Rectal smooth muscle tissue (tissue), 1 donor: Measurements from ENCODE around the gene CTNNA3.

Source experiments
- H3K27ac ChIP-seq: one replicate; pipeline ENCODE4 v1.7.0; 2013; ENCODE audit warnings: low read depth, low read length, inconsistent platforms
- H3K27me3 ChIP-seq: one replicate; pipeline ENCODE4 v1.7.0; 2013; ENCODE audit warnings: low read length; ENCODE audit not compliant: control insufficient read depth, insufficient read depth
- H3K36me3 ChIP-seq: one replicate; pipeline ENCODE4 v1.7.0; 2013; ENCODE audit warnings: low read length; ENCODE audit not compliant: control insufficient read depth, insufficient read depth
- H3K4me1 ChIP-seq: one replicate; pipeline ENCODE4 v1.7.0; 2013; ENCODE audit warnings: low read length; ENCODE audit not compliant: control insufficient read depth, insufficient read depth
- H3K4me3 ChIP-seq: one replicate; pipeline ENCODE4 v1.7.0; 2013; ENCODE audit warnings: low read length
- H3K9ac ChIP-seq: one replicate; pipeline ENCODE4 v1.7.0; 2013; ENCODE audit warnings: low read length

Gene CTNNA3

GRCh38 chr10:66834802-66835201 is 861.2 kb downstream of the CTNNA3 start:
- Histone ChIP-seq H3K36me3 (no peaks in the 10 kb centered on the region), H3K27me3 (no peaks in the 10 kb centered on the region), H3K4me3 (no peak overlapping the region), H3K4me1 (no peaks in the 10 kb centered on the region), H3K9ac (no peak overlapping the region), H3K27ac (no peak overlapping the region)

DNA sequence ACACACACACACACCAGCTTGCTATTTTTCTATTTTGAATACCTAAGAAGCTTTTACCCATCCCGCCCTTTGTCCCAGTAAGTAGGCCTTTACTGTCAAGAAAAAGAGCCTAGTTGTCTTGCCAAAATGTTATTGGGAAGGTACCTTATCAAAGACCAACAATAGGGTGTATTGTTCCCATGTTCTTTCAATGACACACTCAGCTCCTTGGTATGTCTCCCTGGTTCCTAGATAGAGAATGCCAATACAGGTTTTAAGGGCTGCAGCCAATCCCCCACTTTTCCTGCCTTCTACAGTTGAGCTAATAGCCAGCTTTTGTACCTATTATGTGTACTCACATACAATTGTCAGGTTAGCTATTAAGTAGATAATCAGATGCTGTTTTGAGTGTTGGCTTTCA is 862.1 kb downstream of the CTNNA3 start:
- no peak overlapping the region for H3K27ac ChIP-seq
- no peaks in the 10 kb centered on the region for H3K4me1 ChIP-seq
- no peak overlapping the region for H3K9ac ChIP-seq
- H3K27me3 ChIP-seq, result no peaks in the 10 kb centered on the region
- no peak overlapping the region for H3K4me3 ChIP-seq
- H3K36me3 ChIP-seq, result no peaks in the 10 kb centered on the region

GRCh38 chr10:66832781-66833422 is 863.1 kb downstream of the CTNNA3 start:
- H3K27me3 ChIP-seq, result no peaks in the 10 kb centered on the region
- no peak overlapping the region for H3K27ac ChIP-seq
- H3K4me1 ChIP-seq, result no peaks in the 10 kb centered on the region
- no peaks in the 10 kb centered on the region for H3K36me3 ChIP-seq
- no peak overlapping the region for H3K4me3 ChIP-seq
- no peak overlapping the region for H3K9ac ChIP-seq

GRCh38 chr10:66828957-66829356 is 867.0 kb downstream of the CTNNA3 start:
- H3K4me1 ChIP-seq, result no peaks in the 10 kb centered on the region

GRCh38 chr10:66827353-66827752 is 868.6 kb downstream of the CTNNA3 start:
- Histone ChIP-seq H3K27ac (no peak overlapping the region), H3K36me3 (no peaks in the 10 kb centered on the region), H3K9ac (no peak overlapping the region), H3K4me3 (no peak overlapping the region), H3K27me3 (no peaks in the 10 kb centered on the region), H3K4me1 (no peaks in the 10 kb centered on the region)

More at GRCh38 chr10:66828957-66829356, 867.0 kb downstream of the CTNNA3 start:
- H3K9ac ChIP-seq, result no peak overlapping the region
- H3K27me3 ChIP-seq, result no peaks in the 10 kb centered on the region
- H3K4me3 ChIP-seq, result no peak overlapping the region
- H3K36me3 ChIP-seq, result no peaks in the 10 kb centered on the region
- no peak overlapping the region for H3K27ac ChIP-seq

DNA sequence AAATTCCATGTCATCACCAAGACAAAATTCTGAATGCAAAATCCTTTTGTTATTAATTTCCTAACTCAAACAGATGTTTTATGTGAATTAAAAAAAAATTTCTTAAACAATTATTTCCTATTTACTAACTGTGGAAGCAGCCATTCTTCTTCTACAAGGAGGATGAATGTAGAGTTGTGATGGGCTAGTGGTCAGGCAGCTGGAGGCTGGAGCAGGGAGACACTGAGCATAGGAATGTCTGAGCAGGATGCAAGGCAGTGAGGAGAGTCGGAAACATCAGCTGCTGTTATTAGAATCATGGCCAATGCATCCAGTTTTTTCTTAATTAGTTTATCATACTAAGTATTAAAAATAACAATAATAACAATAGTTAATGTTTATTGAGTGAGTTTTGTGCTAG is 872.7 kb downstream of the CTNNA3 start:
- H3K9ac ChIP-seq, result no peak overlapping the region
- no peak overlapping the region for H3K27ac ChIP-seq
- H3K4me1 ChIP-seq, result no peaks in the 10 kb centered on the region
- H3K4me3 ChIP-seq, result no peak overlapping the region
- no peaks in the 10 kb centered on the region for H3K27me3 ChIP-seq
- H3K36me3 ChIP-seq, result no peaks in the 10 kb centered on the region

GRCh38 chr10:66822801-66823200 is 873.2 kb downstream of the CTNNA3 start:
- no peaks in the 10 kb centered on the region for H3K4me1 ChIP-seq
- H3K9ac ChIP-seq, result no peak overlapping the region
- no peaks in the 10 kb centered on the region for H3K27me3 ChIP-seq
- H3K4me3 ChIP-seq, result no peak overlapping the region
- H3K27ac ChIP-seq, result no peak overlapping the region
- no peaks in the 10 kb centered on the region for H3K36me3 ChIP-seq

DNA sequence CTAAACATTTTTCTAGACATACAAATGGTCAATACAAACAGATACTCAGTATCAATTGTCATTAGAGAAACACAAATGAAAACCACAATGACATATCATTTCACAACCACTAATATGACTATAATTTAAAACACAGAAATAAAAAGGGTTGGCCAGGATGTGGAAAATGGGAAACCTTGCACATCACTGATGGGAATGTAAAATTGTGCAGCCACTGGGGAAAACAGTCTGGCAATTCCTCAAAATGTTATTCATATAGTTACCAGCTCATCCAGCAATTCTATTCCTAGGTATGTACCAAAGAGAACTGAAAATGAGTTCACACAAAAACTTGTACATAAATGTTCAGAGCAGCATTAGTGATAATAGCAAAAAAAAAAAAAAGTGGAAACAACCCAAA is 876.3 kb downstream of the CTNNA3 start:
- Histone ChIP-seq H3K27ac (no peak overlapping the region), H3K27me3 (no peaks in the 10 kb centered on the region), H3K9ac (no peak overlapping the region), H3K36me3 (no peaks in the 10 kb centered on the region), H3K4me1 (no peaks in the 10 kb centered on the region), H3K4me3 (no peak overlapping the region)

GRCh38 chr10:66813122-66813521 is 882.9 kb downstream of the CTNNA3 start:
- H3K9ac ChIP-seq, result no peak overlapping the region
- no peak overlapping the region for H3K4me3 ChIP-seq
- H3K27ac ChIP-seq, result no peak overlapping the region
- H3K27me3 ChIP-seq, result no peaks in the 10 kb centered on the region
- H3K4me1 ChIP-seq, result no peaks in the 10 kb centered on the region
- H3K36me3 ChIP-seq, result no peaks in the 10 kb centered on the region

DNA sequence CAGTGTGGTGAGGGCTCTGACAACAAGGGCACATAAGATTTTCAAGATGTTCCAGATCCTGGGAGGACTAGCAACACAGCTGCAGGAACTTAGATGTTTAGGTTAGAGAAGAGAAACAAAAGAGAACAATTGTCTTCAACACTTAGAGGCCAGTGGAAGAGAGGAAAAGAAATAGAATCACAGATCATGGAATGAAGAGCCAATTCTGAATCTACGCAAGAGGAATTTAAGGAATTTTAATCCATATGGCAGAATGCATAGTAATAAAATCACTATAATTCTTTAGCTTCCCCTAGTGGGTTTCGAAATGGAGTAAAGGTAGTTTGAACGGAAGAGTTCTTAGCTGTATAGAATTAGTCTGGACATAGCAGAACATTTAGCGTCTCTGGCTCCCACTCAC is 884.8 kb downstream of the CTNNA3 start:
- no peak overlapping the region for H3K4me3 ChIP-seq

DNA sequence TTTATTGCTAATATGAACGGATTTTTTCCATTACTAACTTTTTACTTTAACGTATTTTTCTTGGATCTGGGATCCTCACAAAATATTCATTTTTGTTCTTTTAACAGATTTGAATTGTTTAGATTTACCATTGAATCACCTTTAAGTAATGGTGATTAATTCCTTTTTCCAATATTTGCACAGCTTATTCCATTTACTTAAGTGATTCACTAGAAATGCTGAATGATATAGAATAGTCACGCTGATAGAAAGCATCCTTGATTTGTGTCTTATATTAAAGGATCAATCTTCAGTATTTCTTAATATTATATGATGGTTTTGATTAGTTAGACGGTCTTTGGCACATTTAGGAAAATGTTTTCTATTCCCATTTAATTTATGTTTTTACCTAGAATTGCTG is 886.6 kb downstream of the CTNNA3 start:
- no peaks in the 10 kb centered on the region for H3K27me3 ChIP-seq
- H3K36me3 ChIP-seq, result no peaks in the 10 kb centered on the region
- no peak overlapping the region for H3K9ac ChIP-seq
- H3K27ac ChIP-seq, result no peak overlapping the region
- H3K4me3 ChIP-seq, result no peak overlapping the region
- H3K4me1 ChIP-seq, result no peaks in the 10 kb centered on the region

More for the DNA sequence above, 884.8 kb downstream of the CTNNA3 start:
- H3K27me3 ChIP-seq, result no peaks in the 10 kb centered on the region
- H3K27ac ChIP-seq, result no peak overlapping the region
- no peak overlapping the region for H3K9ac ChIP-seq
- H3K4me1 ChIP-seq, result no peaks in the 10 kb centered on the region
- H3K36me3 ChIP-seq, result no peaks in the 10 kb centered on the region

DNA sequence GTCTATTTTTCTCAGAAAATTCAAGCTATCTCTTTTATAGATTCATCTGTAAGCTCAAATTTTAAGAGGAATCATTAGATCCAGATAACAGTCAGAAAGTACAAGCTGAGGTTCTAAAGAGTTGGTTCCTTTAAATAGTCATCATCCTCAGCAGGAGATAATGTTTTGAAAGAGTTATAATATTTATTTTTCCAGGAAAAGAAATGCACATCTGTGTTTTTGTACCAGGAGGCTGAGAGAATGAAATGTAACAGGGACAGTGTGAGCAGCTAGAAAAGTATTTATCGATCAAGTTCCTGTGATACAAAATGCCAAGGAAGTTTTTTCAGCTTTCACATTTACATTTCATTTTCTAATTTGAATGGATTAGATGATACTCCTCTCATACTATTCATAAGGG is 890.4 kb downstream of the CTNNA3 start:
- no peak overlapping the region for H3K4me3 ChIP-seq
- H3K4me1 ChIP-seq, result no peaks in the 10 kb centered on the region
- H3K27me3 ChIP-seq, result no peaks in the 10 kb centered on the region
- no peak overlapping the region for H3K9ac ChIP-seq
- no peaks in the 10 kb centered on the region for H3K36me3 ChIP-seq
- no peak overlapping the region for H3K27ac ChIP-seq

DNA sequence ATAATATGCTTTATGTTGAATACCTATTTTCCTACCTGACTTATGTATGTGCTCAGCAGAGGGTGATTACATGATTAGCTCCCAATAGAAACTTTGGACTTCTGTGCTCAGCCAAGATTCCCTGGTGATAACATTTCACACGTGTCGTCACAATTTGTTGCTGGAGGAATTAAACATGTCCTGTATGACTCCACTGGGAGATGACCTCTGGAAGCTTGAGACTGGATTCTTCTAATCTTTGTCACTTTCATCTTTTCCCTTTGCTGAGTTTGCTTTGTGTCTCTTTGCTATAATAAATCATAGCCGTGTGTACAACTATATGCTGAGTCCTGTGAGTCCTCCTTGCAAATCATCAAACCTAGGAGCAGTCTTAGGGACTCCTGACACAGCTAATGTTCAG is 891.0 kb downstream of the CTNNA3 start:
- H3K4me3 ChIP-seq, result no peak overlapping the region
- no peak overlapping the region for H3K9ac ChIP-seq
- no peaks in the 10 kb centered on the region for H3K4me1 ChIP-seq
- H3K36me3 ChIP-seq, result no peaks in the 10 kb centered on the region
- no peak overlapping the region for H3K27ac ChIP-seq
- no peaks in the 10 kb centered on the region for H3K27me3 ChIP-seq
